ENCODE results near the gene HOXA9. TPM values are rescaled to one million over a fixed set of nuclear protein-coding genes. Genes with fewer than 3 reads are reported as not detected.

Gene HOXA9
- total and polyA plus RNA-seq, 2 experiments from 2014 or later: 3.6 to 4.4 TPM

GRCh38 chr7:27117887-27118491, 47.3 kb downstream of the HOXA9 start:
- peak overlapping the region; percentile 4 for H3K4me2 ChIP-seq
- H3K9me3 ChIP-seq (ENCODE audit: low read depth): no peaks in the 10 kb centered on the region
- H4K20me1 ChIP-seq (ENCODE audit: insufficient read depth, poor library complexity, severe bottlenecking): no peaks in the 10 kb centered on the region
- no peak overlapping the region for H3K4me3 ChIP-seq
- H3K36me3 ChIP-seq (replicated peaks; ENCODE audit: insufficient read depth, low read depth): no peaks in the 10 kb centered on the region
- H2AFZ ChIP-seq: no peak overlapping the region
- no peak for DNase-seq (ENCODE audit: low spot score)
- no peak overlapping the region for H3K27ac ChIP-seq
- H3K9me2 ChIP-seq (replicated peaks; ENCODE audit: insufficient read depth): no peaks in the 10 kb centered on the region
- WGBS (ENCODE audit: low lambda C conversion rate, missing lambda C conversion rate): 53% methylated on average over 19 of the region's 19 CpGs
- TF ChIP-seq EZH2phosphoT487 (IDR thresholded peaks at IDR 0.05; ENCODE audit: low read depth, severe bottlenecking, unreplicated experiment) (no peak), EZH2 (IDR thresholded peaks at IDR 0.05; ENCODE audit: borderline replicate concordance) (peak; percentile 37)
- H3K79me2 ChIP-seq: peaks cover 19% of the 10 kb centered on the region
- peaks cover 12% of the 10 kb centered on the region for H3K4me1 ChIP-seq (ENCODE audit: insufficient read depth)
- peaks cover 55% of the 10 kb centered on the region for H3K27me3 ChIP-seq

- Histone ChIP-seq H3K4me1 (ENCODE audit: insufficient read depth) (peaks cover 12% of the 10 kb centered on the region), H3K9me3 (ENCODE audit: low read depth) (no peaks in the 10 kb centered on the region), H3K27me3 (peaks cover 55% of the 10 kb centered on the region), H3K27ac (no peak overlapping the region), H4K20me1 (ENCODE audit: insufficient read depth, poor library complexity, severe bottlenecking) (no peaks in the 10 kb centered on the region), H3K4me3 (no peak overlapping the region), H3K79me2 (peaks cover 26% of the 10 kb centered on the region), H2AFZ (no peak overlapping the region), H3K9me2 (replicated peaks; ENCODE audit: insufficient read depth) (no peaks in the 10 kb centered on the region), H3K4me2 (peak overlapping the region; percentile 91), H3K36me3 (replicated peaks; ENCODE audit: insufficient read depth, low read depth) (no peaks in the 10 kb centered on the region)
- WGBS (ENCODE audit: low lambda C conversion rate, missing lambda C conversion rate): 43% methylated on average over 12 of the region's 12 CpGs
- TF ChIP-seq EZH2 (IDR thresholded peaks at IDR 0.05; ENCODE audit: borderline replicate concordance) (no peak), EZH2phosphoT487 (IDR thresholded peaks at IDR 0.05; ENCODE audit: low read depth, severe bottlenecking, unreplicated experiment) (no peak), CTCF (IDR thresholded peaks at IDR 0.05; ENCODE audit: poor library complexity) (no peak)
- no peak for DNase-seq (ENCODE audit: low spot score)
Observed at GRCh38 chr7:27116962-27117886, 48.1 kb downstream of the HOXA9 start.

GRCh38 chr7:27116031-27116961, 49.0 kb downstream of the HOXA9 start:
- Histone ChIP-seq H3K27me3 (peaks cover 60% of the 10 kb centered on the region), H3K36me3 (replicated peaks; ENCODE audit: insufficient read depth, low read depth) (no peaks in the 10 kb centered on the region), H3K4me1 (ENCODE audit: insufficient read depth) (peaks cover 15% of the 10 kb centered on the region), H3K9me2 (replicated peaks; ENCODE audit: insufficient read depth) (no peaks in the 10 kb centered on the region), H3K79me2 (peaks cover 30% of the 10 kb centered on the region), H4K20me1 (ENCODE audit: insufficient read depth, poor library complexity, severe bottlenecking) (no peaks in the 10 kb centered on the region), H3K4me3 (no peak overlapping the region), H3K27ac (no peak overlapping the region), H3K9me3 (ENCODE audit: low read depth) (no peaks in the 10 kb centered on the region), H2AFZ (no peak overlapping the region), H3K4me2 (peak overlapping the region; percentile 91)
- no peak for DNase-seq (ENCODE audit: low spot score)
- no peak for TF ChIP-seq EZH2 (IDR thresholded peaks at IDR 0.05; ENCODE audit: borderline replicate concordance)
- no peak for TF ChIP-seq CTCF (IDR thresholded peaks at IDR 0.05; ENCODE audit: poor library complexity)
- no peak for TF ChIP-seq EZH2phosphoT487 (IDR thresholded peaks at IDR 0.05; ENCODE audit: low read depth, severe bottlenecking, unreplicated experiment)
- WGBS (ENCODE audit: low lambda C conversion rate, missing lambda C conversion rate): 55% methylated on average over 20 of the region's 20 CpGs

Data from hepatocyte (in vitro differentiated cells).